Hematopoietic multipotent progenitor cell (in vitro differentiated cells): Measurements from ENCODE around the gene HSPB7. TPM values are rescaled to one million over a fixed set of nuclear protein-coding genes. Genes with fewer than 3 reads are reported as not detected.
A peak's percentile ranks its signal among the peaks of the same experiment; 100 is the strongest.
"Not testable (repeated sequence)": the region's sequence is repeated elsewhere in the genome, so short reads cannot be mapped to it uniquely, and the experiment has no call there.

Source experiments
- DNase-seq, 3 donors: peaks; one replicate each; pipeline ENCODE4 v3.0.0-alpha.2; 2011 to 2015; ENCODE audit warnings: low read depth in 2 of 3, low spot score in 2 of 3
- total RNA-seq: library from RNA; depleted of rRNA; stranded (reverse); fragments of >200 nt; gene quantifications from one replicate; pipeline ENCODE4 v1.2.3, GENCODE V29; 2012

Gene HSPB7
- total RNA-seq, 1 donor, result not detected

- DNase-seq, result peak; percentile 41 to 79 (median 66)
Observed at GRCh38 chr1:16009030-16009460, 8.8 kb downstream of the HSPB7 start.

- DNase-seq, result no peak
Observed at GRCh38 chr1:16007671-16008341, 10.0 kb downstream of the HSPB7 start.

- peak in 1 of 3 donors; percentile 30 for DNase-seq
Observed at GRCh38 chr1:16006552-16007485, 11.0 kb downstream of the HSPB7 start.

GRCh38 chr1:16006010-16006409 is 11.8 kb downstream of the HSPB7 start:
- no peak for DNase-seq

- DNase-seq, result no peak
Observed at GRCh38 chr1:16005597-16005996, 12.2 kb downstream of the HSPB7 start.

GRCh38 chr1:16001274-16001673 is 16.6 kb downstream of the HSPB7 start:
- DNase-seq, result not testable (repeated sequence)

- no peak for DNase-seq
Observed at GRCh38 chr1:15998929-15999328, 18.9 kb downstream of the HSPB7 start.

- DNase-seq, result no peak
Observed at GRCh38 chr1:15997637-15998280, 20.1 kb downstream of the HSPB7 start.

GRCh38 chr1:15997076-15997585 is 20.7 kb downstream of the HSPB7 start:
- DNase-seq, result no peak

GRCh38 chr1:15994590-15995351 is 23.1 kb downstream of the HSPB7 start:
- DNase-seq, result peak in 1 of 3 donors; percentile 56

- no peak for DNase-seq
Observed at GRCh38 chr1:15994081-15994480, 23.8 kb downstream of the HSPB7 start.

GRCh38 chr1:15993666-15994065 is 24.2 kb downstream of the HSPB7 start:
- DNase-seq, result no peak

- no peak for DNase-seq
Observed at GRCh38 chr1:15992582-15993500, 25.0 kb downstream of the HSPB7 start.

GRCh38 chr1:15992187-15992553 is 25.7 kb downstream of the HSPB7 start:
- no peak for DNase-seq

- no peak for DNase-seq
Observed at GRCh38 chr1:15991427-15992186, 26.2 kb downstream of the HSPB7 start.

GRCh38 chr1:15989776-15990175 is 28.1 kb downstream of the HSPB7 start:
- no peak for DNase-seq

GRCh38 chr1:15988856-15989736 is 28.7 kb downstream of the HSPB7 start:
- DNase-seq, result no peak
